T follicular helper cell (primary cell): ENCODE measurements around the gene EVX2.

Experiments
- DNase-seq: peaks from one replicate; pipeline ENCODE4 v3.0.0-alpha.2; 2020; ENCODE audit warnings: low read depth

EVX2 gene

DNA sequence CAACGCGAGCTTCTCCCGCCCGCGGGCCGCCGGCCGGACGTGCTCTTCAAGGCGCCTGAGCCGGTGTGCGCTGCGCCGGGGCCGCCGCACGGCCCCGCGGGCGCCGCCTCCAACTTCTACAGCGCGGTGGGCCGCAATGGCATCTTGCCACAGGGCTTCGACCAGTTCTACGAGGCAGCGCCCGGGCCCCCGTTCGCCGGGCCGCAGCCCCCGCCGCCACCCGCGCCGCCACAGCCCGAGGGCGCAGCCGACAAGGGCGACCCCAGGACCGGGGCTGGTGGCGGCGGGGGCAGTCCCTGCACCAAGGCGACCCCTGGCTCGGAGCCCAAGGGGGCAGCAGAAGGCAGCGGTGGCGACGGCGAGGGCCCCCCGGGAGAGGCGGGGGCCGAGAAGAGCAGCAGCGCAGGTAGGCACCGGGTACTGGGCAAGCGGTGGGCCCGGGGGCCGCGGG lies 24.0 kb upstream of the EVX2 start:
- no peak for DNase-seq

DNA sequence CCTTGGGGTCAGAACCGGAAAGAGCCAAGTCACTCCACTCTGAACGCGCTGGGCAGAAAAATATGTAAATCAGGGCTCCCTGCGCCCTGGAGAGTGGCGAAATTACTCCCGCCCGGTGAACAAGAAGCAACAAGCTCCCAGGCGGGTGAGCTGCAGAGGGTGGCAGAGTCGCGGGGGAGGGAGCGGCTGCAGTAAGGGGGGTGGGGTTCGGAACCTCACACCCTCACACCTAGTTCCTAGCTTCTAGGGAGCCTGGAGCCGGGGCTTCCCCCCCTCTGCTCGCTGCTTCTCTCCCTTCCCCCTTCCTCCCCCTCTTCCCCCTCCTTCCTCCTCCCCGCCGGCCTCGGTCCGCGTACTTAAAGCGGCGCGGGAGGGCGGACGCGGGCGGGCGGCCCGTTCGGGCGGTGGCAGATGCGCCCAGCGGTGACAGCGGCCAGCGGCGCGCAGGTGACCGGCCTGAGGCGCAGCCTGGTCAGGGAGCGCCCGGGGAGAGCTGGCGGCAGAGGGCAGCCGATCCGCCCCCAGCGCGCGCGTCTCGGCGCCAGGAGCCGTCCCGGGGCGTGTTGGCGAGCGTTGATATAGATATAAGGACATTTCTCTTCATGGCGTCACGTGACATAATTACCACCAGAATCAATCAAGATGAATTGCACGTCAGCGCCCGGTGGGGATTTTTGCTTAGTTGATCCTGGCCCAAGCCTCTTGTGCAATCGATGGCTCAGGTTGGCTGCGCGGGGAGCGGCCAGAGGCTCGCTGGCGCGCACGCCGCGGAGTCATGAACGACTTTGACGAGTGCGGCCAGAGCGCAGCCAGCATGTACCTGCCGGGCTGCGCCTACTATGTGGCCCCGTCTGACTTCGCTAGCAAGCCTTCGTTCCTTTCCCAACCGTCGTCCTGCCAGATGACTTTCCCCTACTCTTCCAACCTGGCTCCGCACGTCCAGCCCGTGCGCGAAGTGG lies 23.1 kb upstream of the EVX2 start, which contains the start of gene HOXD11:
TSS of gene HOXD11 (plus strand) at position 700 of the 959 bp plus-strand sequence. CDS start at position 776, 76 bp downstream.
- DNase-seq = no peak

DNA sequence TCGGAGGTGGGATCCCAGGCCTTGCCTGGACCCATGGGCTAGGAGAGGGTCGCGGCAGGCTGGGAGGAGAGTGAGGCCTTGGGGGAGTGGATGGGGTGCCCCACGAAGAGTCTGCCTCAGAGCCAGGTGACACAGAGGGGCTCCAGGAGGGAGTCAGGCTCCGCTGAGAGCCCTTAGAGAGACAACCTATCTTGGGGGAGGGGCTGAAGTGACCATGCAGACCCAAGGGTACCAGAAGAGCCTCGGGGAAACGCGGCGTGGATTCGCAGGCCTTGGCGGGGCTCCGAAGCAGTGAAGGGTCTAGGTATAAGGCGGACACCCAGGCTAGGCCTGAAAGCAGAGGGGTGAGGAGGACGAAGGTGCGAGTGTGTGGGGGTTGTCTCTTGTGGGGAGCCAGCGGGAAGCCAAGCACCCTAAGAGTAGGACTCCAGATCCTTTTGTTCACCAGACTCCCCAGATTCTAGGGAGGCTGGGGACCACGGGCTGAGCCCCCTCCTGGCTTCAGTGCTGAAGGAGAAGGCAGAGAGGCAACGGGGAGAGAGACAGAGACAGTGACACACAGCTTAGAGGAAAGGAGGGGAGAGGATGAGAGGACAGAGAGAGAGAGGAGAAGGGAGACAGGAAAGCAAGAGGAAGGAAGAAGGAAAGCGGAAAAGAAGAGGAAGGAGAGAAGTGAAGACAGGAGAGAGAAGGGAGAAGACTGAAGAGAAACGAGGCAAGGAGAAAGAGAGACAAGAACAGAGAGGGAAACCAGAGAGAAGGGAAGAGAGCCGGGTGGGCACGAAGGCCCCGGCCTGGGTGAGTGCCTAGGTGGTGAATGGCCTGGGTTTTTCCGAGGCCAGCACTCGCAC lies 22.2 kb upstream of the EVX2 start:
- no peak for DNase-seq

DNA sequence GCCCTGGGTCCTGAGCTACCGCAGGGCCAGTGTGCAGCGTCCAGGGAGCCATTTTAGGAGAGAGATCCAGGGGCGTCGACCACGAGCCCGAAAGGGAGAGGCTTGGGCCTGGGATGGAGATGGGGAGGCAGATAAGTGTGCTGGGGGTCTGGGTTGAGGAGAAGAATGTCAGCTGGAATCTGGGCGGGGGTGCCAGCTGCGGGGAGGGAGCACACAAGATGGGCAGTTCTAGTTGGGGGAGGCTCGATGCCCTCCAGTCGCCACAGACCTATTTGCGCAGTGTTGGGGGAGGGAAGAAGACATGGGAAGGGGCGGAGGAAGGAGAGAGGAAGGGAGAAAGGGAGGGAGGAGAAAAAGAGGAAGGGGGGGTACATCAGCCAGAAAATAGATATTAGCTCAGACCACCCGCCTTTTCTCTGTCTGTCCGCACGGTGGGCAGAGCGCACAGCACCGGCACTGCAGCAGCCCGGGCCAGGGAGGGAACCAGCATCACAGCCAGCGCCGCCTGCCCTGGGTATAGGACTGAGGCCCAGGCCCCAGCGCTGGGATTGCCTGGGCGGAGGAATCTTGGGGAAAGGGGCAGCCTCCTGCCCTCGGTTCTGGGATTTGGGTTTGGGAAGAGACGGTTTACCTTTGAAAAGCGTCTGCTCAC lies 21.4 kb upstream of the EVX2 start:
- no peak for DNase-seq

DNA sequence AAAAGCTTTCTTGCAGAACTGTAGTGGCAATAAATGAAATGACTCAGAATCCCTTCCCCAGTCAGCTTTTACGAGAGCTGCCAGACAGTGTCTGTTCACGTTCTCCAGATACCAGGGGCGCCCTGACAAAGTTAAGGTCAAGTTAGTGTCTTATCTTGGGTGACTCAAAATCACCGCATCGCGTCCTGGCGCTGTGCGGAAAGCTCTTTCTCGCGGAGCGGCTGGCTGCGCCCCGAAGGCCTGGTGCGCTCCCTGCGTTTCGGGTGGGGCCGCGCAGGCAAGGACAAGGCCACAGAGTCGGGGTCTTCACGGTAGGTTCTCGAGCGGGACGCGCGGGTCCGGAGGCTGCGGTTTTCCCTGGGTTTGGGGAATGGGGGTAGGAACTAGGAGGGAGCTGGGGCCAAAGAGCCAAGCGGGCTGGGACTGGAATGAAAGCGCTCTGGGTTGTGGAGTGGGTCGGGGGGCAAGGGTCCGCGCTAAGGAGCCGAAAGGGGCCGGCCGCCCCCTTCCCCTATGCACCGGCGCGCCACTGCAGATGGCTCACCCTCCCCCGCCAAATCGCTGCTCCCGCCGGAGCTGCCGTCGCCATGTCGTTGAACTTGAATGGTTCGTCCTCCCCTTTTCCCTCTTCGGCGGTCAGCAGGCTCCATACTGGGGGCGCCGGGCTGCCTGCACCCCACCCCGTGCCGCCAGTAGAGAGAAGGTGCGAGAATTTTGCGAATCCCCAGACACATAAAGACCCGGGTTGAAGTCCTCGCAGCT lies 20.7 kb upstream of the EVX2 start:
- no peak for DNase-seq

DNA sequence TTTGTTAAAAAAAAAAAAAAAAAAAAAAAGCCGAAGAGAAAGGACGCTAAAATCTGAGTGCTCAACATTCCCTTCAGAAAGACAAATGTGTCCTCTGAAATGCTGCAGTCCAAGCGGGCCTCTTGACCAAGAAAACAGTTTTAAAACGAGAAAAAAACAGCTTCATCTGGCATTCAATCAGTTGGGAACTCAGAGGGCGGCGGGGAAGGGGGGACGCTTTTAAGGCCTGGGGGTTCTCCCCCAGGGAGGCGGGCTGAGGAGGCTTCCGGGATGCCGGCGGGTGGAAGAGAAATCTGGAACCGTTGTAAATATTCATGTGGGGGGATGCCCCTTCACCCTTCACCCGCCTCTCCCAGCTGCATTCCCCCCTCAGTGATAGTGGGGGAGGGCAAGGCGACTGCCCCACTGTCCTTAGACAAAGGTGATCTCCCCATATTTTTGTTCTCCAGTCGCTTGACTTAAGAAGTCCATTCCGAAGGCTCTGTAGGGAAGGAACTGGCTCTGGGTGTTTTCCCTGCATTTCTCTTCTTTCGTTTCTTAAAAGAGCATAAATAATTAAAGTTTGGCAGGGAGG lies 20.1 kb upstream of the EVX2 start:
- no peak for DNase-seq

DNA sequence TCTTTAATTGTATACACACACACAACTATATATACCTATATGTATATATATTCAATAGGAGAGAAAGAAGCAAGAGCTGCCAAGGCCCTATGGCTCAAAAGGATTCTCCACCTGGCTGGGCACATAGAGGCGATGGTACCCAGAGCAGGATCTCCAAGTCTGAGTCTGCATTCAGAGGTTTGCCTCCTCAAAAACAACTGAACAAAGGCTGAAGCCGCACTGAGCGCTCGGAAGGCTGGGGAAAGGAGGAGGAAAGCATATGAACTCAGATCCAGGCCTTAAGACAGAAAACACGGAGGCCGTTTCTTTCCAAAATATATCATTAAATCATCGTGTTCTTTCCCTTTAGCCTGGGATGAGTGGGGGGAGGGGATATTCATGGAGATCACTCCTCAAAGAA lies 19.4 kb upstream of the EVX2 start:
- no peak for DNase-seq

DNA sequence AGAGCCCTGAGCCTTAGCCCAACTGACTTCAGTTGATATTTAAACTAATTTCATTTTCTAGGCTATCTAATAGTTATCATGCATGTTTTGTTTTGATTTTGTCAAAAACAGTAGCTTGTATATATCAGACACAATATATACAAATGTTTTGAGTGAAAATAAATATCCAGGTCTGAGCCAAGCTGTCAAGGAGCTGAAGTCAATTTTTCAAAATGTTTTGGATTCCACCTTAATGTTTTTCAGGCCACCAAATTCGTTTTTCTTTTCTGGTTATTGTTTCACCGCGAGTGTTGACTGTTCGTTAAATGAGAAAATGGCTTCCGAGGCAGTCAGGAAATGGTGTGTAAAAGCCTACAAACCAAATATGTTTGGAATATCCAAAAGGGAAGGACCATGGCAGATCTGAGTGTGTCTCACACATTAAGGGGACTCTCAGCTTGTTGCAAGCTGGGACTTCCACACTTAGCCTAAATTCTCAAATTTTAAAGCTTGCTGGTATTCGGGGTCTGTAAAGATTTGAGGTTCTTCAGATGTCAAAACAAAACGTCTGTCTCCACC lies 18.6 kb upstream of the EVX2 start:
- DNase-seq = no peak

DNA sequence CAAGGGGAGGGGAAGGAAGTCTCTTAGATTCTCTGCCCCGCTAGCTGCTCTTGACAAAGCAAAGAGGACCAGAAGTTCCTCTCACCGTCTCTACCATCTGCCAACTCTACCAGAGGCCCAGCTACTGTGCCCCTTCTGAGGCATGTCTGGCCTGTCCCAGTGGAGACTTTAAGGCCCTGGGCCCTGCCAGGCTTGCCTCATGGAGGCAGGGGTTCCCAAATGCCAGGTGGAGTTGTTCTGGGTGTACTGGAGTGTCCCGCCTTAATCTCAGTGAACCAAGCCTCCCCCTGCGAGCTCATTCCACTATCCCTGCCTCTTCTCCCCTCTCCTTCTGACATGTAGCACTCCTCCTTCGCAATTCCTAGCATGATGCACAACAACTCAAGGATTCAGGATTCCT lies 18.1 kb upstream of the EVX2 start:
- no peak for DNase-seq

DNA sequence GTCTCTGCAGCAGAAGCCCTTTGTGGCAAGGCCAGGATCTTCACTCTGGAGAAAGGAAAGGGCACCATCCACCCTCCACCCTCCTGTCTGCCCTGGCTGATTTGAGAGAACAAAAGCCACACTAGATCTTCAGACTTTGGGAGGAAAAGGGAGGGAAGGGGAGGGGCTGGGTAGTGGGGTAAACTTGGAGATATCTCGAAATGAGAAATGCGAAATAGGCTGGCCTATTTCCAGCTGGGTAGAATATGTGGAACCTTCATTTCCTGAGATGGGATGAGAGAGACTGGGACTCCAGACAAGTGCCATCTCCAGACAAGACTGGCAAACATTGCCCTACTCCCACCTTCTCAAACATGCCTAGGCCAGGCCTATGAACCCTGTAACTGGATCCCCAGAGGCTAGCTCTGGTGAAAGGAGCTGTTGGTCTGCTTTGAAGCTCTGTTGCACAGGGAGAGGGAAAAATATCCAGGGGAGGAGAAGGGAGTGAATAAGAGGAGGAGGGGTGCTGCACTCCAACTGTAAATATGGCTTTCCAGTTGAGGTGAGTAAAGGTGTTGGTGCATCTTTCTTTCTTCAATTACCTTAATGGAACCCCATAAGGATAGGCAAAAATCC lies 17.6 kb upstream of the EVX2 start:
- DNase-seq = no peak

DNA sequence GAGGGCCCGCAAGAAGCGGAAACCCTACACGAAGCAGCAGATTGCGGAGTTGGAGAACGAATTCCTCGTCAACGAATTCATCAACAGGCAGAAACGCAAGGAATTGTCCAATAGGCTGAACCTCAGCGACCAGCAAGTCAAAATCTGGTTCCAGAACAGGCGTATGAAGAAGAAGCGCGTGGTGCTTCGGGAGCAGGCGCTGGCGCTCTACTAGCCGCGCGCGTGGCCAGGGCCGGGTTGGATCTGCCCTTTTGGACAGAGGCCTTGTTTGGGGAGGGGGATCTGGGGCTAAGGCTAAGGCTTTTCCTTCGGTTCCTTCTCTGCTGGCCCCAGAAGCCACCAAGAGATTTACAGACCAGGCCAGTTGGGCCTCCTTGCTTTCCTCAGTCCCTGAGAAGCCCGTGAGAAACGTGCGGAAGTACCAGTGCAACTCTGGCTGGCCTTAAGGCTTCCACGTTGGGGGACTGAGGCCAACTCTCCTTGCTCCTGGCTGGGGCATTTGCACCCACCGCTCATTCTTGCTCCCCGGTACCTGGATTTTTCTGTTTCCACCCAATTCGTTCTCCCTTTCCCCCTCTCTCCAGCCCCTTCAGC lies 16.9 kb upstream of the EVX2 start:
- DNase-seq = no peak

DNA sequence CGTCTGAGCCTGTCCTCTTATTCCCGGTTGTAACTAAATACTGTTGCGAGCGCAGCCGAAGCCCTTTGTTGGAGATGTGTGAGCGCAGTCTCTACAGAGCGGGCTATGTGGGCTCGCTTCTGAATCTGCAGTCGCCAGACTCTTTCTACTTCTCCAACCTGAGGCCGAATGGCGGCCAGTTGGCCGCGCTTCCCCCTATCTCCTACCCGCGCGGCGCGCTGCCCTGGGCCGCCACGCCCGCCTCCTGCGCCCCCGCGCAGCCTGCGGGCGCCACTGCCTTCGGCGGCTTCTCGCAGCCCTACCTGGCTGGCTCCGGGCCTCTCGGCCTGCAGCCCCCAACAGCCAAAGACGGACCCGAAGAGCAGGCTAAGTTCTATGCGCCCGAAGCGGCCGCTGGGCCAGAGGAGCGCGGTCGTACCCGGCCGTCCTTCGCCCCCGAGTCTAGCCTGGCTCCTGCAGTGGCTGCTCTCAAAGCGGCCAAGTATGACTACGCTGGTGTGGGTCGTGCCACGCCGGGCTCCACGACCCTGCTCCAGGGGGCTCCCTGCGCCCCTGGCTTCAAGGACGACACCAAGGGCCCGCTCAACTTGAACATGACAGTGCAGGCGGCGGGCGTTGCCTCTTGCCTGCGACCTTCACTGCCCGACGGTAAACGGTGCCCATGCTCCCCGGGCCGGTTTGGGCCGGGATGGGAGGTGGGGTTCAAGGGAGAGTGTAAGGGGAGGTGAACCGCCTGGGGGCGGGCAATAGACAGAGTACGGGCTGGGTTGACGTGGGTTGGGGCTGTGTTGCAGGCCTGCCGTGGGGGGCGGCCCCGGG lies 16.2 kb upstream of the EVX2 start, which contains the start of gene HOXD12:
TSS of gene HOXD12 (plus strand) at position 68 of the 819 bp plus-strand sequence. CDS start at position 75, 7 bp downstream.
- DNase-seq = no peak

DNA sequence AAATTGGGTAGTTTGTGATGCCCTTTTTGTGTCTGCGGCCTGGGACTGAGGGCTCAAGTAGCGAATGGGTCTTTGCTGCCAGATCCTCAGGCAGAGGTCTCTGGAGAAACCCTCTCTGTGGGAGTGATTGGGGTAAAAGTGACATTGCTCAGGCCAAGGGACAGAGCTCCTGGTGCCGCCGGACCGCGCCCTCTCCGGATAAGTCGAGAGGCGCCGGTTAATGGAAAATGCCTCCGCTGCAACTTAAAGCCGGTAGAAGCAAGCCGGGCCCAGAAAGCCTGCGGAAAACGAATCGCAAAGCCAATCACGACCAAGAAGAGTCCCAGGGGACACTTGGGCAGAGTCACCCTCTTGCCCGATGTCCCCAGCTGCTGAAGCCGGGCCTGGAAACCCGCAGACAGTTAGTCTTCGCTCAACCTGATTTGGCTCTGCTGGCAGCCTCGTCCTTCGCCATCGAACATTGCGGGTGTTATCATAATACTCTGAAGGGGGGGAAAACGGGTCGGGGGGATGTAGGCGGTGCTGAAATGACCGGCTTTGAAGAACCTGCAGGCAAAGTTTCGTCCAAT lies 15.5 kb upstream of the EVX2 start:
- DNase-seq = no peak

DNA sequence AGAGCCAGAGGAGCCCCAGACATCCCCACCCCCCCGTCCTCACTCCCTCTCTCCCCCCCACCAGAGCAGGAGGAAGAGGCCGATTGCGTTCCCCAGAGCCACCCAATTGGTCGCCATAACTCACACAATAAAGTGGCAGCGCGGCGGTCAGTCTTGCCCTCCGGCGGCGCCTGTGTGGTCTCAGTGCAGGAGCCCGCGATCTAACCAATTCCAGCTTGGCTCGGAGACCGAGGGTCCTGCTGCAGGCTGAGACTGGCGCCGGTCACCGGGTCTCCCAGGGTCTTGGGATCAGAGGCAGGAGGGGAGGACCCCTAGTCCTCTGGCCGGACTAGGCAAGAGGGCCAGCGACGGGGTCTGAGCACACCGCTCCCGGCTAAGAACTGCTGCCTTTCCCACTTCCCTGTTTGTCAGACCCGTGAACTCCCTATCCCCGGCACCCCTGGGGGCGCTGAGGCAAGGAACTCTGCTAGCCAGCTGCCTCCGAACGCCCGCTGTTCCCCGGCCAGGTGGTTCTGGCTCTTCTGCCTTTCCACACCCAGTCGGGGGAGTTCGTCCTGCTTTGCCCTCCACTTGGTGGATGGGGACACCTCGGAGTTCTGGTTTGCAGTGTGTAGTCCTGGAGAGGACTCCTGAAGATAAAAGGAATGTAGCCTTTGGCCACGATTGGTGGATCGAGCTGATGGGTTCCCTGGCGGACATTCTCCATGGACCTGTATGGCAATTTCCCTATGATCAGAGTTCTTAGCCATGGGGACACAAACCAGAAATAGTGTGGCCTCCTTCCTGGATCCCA lies 14.8 kb upstream of the EVX2 start:
- DNase-seq = no peak

DNA sequence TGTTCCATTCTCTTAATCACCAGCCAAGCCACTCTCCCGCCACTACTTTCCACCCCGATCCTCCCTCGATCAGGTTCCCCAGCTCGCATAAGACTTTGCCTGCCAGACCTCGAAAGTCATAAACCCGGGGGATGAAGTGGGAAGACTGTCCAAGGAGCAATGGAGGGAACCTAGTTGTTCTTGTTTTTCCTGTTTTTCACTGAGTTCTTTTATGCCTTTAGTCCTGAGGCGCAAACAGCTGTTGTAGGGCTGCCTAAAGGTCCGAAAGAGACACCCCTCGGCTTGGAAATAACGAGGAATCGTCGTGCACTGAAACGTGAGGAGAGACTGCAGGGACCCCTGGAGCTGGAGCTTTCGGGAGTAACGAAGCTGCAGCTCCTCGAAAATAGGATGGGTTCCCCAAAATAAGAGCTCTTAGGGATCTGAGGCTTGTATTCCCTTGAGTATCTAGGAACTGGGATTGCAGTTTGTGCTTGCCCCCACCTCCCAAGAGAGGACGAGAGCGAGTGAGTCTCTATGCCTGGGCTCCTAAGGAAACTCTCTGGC lies 14.1 kb upstream of the EVX2 start:
- DNase-seq = no peak

DNA sequence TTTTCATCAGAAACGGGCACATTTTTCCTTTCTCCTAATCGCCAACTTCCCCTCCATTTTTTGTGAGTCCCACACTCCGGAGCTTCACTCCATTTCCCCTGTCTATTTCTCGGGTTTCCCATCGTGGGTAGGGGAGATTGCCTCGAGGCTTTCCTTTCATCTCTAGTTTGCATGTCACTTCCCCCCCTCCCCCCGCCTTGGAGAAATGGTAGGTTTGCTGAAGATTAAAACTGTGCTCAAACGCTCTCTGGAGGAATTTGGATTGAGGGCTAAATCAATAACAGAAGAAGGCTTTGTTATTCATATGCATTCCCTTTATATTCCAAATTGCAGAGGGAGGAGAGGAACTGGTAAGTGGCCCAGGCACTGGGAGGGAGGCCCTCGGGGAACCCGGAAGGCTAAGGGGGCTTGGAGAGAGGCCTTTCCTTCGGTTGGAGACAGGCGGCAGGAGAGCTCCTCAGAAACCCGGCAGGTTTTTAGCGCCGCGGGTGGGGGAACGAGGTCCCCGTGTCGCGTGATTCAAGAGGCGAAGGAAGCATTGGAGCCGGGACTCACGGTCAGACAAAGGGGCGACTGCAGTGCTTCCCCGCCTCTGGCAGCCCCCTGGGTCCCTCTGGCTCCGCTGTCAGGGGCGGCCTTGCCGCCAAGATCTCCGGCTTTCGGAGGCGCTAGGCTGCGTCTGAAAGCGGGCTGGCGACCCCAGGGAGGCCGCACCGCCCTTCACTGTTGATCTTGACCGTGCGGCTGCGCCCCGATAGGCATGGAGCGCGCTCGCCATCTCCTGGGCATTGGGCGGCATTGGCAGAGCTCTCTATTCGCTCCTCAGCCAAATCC lies 13.4 kb upstream of the EVX2 start:
- DNase-seq = peak; percentile 38
